Suprapubic skin (tissue), 3 donors: ENCODE data around the gene CLDN20.

Experiments used
- CTCF ChIP-seq, 2 donors: fragments of 200-600 bp in 1 of 2; fragments of 450-650 bp in 1 of 2; sonication (generic) in 1 of 2; IDR thresholded peaks; one replicate each; pipeline ENCODE4 v1.5.1; 2016 to 2019; ENCODE audit warnings: antibody characterized with exemption in 2 of 2, mild to moderate bottlenecking in 1 of 2, moderate library complexity in 1 of 2
- POLR2A ChIP-seq, 2 donors: fragments of 450-650 bp; IDR thresholded peaks; one replicate each; pipeline ENCODE4 v1.6.1; 2017; ENCODE audit warnings: antibody characterized with exemption in 2 of 2, mild to moderate bottlenecking in 2 of 2, moderate library complexity in 2 of 2

DNA sequence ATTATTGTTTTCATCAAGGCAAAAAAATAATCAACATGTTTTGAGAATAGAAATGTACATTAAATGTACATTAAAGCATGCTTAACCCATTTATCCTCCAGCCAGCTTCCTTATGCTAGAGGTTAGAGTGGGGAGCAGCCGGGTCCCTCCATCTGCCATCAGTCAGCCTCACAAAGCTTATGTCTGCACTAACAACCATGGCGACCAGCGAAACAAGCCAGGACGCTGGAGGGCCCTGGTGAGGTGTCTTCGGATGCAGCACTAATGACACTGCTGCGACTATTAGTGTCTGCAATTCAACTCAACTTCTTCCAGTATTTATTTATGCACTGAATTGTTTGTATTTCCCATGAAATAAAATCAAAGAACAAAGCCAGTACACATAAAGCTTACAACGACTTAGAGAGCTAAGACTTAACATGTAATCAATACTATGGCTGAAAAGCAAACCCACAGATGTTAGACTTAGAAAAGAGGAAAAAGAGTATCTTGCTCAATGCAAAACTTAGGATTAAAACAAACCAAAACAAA, 6.8 kb downstream of the CLDN20 start:
- TF ChIP-seq POLR2A (IDR thresholded peaks at IDR 0.05) (no peak), CTCF (IDR thresholded peaks at IDR 0.05) (no peak)
